GM19099 (cell line): ENCODE data around the gene PPP1R8.

Experiments
- POLR2A ChIP-seq: IDR thresholded peaks from 3 replicates; pipeline ENCODE4 v1.6.1; 2011; ENCODE audit warnings: low read depth; ENCODE audit not compliant: insufficient read length; ENCODE audit errors: extremely low read depth

Gene PPP1R8

DNA sequence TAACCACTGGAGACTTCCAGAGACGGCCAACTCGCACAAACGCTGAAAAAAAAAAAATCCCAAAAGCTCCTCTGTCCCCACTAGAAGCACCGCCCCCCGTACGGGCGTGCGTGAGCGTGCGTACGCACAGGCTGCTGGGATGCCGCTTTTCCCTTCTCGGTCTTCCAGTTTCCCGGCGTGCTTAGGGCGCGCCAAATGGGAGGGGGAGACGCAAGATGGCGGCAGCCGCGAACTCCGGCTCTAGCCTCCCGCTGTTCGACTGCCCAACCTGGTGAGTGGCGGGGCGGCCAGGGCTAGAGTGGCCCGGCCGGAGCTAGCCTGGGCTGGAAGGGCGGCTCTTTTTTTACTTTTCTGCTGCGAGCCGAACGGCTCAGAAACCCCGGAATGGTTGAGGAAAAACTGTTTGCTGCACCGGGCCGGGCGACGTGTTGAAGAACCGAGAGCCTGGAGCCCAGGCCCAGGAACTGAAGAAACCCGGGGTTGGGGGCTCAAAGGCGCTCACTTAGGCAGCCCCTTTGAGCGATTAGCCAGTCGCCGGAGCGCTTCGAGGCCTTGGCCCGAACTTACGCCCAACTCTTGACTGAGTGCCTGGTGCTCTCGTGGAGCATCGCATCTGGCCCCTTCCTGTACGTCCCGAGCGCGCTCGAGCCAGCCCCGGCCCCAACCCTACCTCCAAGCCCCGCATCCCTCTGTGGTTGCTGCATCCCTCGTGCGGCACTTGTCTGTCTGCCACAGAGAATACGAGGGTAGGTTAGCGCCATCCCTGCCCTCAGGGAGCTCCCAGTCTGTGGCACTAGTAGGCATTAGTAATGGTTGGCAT, at the start of gene PPP1R8:
Gene PPP1R8, plus strand, starts transcription at position 162 of the 820 bp plus-strand sequence. Its CDS starts 54 bp downstream, at position 216.
- peak; percentile 98 for TF ChIP-seq POLR2A

DNA sequence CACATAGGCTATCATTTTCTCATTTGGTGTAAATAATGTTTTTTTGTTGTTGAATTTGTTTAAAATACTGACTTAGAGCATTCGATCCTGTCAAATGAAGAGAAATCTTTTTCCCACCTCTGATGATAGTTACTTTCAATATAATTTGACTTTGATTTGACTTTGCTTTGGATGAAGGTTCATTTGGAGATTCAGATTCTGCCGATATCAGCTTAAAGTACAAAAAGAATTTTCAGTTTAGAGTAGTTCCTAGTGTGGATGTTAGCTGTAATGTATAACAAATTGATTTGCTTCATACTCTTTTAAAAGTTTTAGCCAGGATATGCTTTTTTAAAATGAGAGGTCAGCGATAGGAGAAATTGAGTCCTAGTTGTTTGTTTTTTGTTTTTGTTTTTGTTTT, 47.6 kb upstream of the PPP1R8 start:
- no peak for TF ChIP-seq POLR2A

DNA sequence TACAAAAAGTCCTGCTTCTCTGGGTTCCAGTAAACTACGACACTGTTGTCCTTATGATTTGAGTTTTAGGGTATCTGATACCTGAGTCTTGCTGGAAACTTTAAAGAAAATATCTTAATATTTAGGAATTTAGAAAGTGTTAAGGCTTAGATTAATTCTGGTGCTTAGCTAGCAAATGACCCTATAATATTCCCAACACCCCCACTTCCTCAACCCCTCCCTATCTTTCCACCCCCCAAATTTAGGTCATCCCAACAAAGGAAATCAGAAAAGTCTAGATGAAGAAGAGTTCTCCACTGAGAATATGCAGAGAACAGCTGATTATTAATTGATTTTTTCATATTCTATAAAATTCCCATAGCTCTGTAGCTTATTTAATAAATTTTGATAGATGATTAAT, 45.9 kb upstream of the PPP1R8 start:
- TF ChIP-seq POLR2A: no peak

DNA sequence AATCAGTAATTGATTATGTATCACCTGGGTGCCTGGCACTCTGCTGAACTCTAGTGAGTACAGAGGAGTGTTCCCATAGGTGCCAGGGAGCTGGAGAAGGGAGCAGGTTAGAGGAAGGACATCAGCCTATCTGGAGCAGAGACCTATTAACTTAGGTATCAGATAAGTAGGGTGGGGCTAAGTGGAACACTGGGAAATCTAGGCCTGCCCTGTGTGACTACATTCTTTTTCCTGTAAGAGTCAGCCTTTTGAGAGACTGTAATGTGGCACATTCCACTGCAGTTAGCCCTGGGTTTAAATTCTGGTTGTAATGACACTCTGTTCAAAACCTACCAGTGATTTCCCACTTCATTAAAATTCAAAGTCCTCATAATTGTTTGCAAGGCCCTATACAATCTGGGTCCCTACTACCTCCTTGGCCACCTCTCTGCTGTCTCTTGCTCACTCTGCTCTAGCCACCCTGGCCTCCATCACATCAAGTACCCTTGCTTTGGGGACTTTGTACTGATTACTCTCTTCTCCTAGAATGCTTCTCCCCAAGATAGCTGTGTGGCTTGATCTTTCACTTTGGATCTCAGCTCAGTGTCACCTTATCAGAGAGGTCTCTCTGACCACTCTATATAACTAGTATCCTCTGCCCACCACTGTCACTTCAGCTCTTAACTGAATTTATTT, 44.7 kb upstream of the PPP1R8 start:
- no peak for TF ChIP-seq POLR2A

DNA sequence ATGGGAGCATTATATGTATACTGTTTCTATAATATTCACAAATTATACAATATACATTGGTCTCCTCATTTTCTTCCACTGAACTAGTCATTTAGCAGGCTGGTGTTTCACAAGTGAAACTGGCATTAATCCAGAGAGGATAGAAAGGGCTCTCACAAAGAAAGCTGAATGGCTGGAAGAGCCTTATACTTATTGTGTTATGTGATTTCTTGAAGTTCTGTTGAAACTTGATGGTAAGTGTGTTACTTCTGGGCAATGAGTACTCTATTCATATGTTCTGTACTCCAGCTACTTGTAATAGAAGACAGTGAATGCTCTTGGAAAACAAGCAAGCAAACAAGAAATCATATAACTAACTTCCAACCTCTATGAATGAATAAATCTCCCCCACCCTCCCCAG, 42.7 kb upstream of the PPP1R8 start:
- TF ChIP-seq POLR2A: no peak

DNA sequence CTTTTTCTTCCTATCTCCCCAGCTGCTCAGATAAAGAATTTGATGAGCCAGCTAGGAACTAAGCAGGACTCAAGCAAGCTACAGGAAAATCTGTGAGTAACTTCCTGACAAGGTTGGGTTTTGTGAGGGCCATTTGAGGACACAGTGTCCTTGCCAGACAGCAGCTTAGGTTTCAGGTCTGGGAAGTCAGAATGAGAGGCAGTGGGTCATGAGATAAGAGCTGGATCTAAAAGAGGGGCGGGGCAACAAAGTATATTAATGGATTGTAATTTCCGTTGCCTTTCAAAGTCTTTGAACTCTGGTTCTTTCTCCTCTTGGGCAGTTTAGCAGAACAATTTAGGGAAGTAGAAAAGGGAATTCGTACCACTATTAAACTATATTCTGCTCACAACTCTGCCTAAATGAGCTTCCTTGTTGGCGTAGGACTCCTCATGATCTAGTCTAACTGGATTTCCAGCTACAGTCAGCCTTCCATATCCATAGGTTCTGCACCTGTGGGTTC, 41.0 kb upstream of the PPP1R8 start:
- TF ChIP-seq POLR2A: no peak

DNA sequence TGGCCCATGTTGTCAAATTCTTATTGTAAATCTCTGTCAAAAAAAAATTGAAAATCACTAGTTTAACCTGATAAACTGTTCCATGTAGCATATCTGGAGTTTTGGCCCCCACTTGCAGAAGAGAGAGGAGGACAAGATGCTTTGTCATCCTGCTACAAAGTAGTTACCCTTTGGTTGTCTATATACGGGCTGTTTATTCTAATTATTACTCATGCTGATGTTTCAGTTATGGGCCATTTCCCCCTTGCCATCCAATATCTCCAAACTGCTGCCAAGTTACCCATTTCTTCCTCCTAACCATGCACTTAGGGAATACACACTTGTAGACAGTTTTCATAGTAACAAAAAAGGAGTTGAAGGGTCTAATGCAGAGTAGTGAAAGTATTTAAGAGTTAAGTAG, 35.0 kb upstream of the PPP1R8 start:
- TF ChIP-seq POLR2A: no peak

DNA sequence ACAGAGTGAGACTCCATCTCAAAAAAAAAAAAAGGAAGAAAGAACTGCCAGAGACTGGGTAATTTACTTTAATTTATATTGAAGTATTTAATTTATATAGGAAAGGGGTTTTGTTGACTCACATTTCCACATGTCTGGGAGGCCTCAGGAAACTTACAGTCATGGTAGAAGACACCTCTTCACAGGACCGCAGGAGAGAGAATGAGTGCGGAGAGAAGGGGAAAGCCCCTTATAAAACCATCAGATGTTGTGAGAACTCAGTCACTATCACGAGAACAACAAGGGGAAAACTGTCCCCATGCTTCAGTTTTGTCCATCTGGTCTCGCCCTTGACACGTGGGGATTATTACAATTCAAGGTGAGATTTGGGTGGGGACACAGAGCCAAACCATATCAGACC, 25.8 kb upstream of the PPP1R8 start:
- TF ChIP-seq POLR2A: no peak

DNA sequence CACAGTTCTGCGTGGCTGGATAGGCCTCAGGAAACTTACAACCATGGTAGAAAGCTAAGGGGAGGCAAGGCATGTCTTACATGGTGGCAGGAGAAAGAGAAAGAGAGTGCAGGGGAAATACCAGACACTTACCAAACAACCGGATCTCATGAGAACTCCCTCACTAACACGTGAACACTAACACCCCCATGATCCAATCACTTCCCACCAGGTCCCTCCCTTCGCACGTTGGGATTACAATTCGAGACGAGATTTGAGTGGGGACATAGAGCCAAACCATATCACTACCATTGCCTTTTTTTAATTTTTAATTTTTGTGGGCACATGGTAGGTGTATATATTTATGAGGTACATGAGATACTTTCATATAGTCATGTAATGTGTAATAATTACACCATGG, 23.8 kb upstream of the PPP1R8 start:
- TF ChIP-seq POLR2A: no peak

DNA sequence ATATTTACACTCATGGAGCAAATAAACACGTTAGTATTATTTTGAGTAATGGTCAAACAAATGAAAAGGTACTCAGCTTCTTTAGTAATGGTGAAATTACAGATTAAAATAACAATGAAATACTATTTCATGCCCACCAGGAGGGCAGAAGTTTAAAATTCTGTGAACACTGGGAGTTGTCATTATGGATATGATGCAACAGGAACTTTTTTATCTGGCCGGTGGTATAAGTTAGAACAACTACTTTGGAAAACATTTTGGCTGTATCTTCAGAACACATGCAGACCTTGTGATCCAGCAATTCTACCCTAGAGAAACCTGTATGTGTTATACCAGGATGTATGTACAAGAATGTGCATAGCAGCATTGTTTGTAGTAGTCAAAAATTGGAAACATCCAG, 23.2 kb upstream of the PPP1R8 start:
- no peak for TF ChIP-seq POLR2A

DNA sequence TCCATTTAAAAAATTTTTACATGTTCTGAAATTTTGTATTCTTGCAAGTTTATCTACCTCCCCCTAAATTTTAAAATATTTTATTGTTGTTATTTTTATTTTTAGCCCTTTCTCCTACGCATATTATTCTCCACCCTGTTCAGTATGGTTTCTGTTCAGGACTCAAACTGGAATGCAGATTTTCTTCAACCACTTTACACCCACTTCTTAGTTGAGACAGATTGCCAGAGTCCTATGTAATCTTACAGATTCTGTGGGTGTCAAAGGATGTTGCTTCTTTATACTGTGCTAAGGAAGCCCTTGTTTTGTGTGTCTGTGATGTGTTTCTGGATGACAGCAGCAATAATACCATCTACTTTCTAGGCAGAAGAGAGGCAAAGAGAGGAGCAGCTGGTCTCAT, 20.7 kb upstream of the PPP1R8 start:
- TF ChIP-seq POLR2A: no peak

DNA sequence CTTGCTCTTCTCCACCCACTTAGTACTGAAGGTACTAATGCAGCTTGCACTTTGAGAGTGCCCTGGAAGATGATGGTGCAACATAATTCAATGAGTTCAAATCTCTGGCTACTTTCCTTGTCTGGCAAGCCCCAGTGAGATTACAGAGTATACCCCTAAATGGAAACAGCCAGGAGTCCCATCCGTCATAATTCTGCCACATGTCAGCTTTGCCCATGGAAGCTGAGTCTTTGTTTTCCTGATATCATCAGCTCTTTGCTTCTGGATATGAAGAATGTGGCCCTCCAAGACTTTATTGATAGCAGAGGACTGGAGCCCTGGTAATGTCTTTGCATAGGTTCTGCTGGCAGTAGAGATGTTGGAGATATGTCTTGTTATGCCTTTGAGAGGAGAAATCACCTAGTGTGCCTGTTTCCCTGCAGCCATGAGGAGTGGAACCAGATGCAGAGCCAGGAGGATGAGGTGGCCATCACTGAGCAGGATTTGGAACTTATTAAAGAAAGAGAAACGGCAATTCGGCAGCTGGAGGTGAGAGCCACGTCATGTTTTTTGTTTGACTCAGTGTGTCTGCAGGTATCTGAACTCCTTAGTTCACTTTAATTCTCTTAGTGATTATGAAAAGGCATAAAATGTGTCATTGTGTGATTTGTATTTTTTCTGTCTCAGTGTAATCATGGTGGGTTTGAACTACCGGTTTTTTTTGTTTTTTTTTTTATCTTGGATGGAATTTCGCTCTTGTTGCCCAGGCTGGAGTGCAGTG, 18.7 kb upstream of the PPP1R8 start:
- TF ChIP-seq POLR2A: no peak

DNA sequence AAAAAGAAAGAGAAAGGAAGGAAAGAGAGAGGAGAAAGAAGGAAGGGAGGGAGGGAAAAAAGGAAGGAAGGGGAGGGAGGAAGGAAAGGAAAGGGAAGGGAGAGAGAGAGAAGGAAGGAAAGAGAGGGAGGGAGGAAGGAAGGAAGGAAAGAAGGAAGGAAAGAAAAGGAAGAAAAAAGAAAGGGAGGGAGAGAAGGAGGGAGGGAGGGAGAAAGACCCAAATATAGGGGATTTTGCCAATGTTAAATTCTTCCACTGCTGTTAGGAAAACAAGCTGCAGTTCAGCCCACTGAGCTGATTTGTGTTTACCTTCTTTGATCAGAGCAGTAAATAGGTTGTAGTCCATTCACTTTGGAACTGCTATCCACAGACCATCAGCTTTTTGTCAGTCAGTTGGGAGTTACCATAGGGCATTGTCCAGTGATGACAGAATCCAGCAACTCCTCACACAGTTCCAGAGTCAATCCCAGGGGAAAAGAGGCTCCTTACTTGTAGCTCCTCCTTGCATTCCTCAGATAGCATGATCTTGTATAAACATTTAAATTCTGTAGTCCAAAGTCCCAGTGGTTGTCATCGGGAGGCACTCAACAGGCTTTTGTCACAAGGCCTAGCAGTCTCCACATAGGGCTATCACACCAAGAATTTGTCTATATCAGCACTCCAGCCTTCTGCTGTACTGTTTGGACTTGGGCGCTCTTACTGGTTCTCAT, 13.5 kb upstream of the PPP1R8 start:
- TF ChIP-seq POLR2A: no peak

DNA sequence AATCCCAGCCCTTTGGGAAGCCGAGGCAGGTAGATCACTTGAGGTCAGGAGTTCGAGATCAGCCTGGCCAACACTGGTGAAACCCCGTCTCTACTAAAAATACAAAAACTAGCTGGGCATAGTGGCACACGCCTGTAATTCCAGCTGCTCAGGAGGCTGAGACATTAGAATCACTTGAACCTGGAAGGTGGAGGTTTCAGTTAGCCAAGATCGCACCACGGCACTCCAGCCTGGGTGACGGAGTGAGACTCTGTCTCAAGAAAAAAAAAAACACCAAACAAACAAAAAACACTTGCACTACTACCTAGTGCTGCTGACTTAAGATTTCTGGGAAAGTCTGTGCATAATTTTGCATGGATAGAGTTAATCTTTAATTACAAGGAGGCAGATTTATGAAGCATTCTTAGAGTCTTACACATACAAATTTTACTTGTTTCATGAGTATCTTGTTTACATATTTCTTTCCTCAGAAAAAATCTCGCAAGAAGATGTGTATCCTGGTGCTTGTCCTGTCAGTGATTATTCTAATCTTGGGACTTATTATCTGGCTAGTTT, 8.7 kb upstream of the PPP1R8 start:
- TF ChIP-seq POLR2A: no peak
